ENCODE data around the gene PLA2G12A. TPM values are rescaled to one million over a fixed set of nuclear protein-coding genes. Genes with fewer than 3 reads are reported as not detected.

The PLA2G12A gene
- total and polyA plus RNA-seq, 2 donors (not counting 3 experiments of a cell fraction or from before 2014, with no cell fraction given), result 21.6 to 27.1 TPM

DNA sequence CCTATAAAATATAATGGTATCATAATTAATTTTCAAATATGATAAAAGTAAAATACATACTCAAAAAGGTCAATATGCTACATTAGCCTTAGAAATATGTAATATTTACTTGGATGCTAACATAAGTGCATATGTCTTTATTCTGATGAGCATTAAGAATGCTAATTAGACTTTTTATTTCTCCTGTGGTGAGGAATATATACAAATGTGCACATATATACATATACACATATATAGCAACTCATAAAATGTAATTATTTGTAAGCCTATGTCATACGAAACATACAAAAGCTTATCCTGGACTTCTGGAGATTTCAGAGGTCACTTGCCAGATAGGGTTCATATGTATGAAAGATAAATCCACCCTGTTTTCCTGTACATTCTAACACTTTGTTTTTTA, 11.1 kb downstream of the PLA2G12A start:
- intact Hi-C loops (cut with micrococcal nuclease) (no loop called here), dilution Hi-C loops (cut with MboI; ENCODE audit: extremely low pct_ligation_motif_present, low sequenced_read_pairs) (no loop called here)
- DNase-seq (ENCODE audit: low read depth, low spot score), result no peak
- Histone ChIP-seq H3K4me2 (ENCODE audit: insufficient read depth, low read length) (no peak overlapping the region), H2AFZ (ENCODE audit: low read depth, low read length) (no peak overlapping the region), H3K4me3 (replicated peaks in 1 of 3; ENCODE audit: insufficient read depth in 1 of 3, low read depth in 1 of 3, low read length in 3 of 3) (no peak overlapping the region), H3K27me3 (ENCODE audit: control insufficient read depth in 2 of 2, insufficient read depth in 2 of 2, low read length in 2 of 2) (no peaks in the 10 kb centered on the region), H3K9me3 (replicated peaks; ENCODE audit: control insufficient read depth, insufficient read depth, low read length) (no peaks in the 10 kb centered on the region), H3K27ac (ENCODE audit: insufficient read depth, low read depth, low read length) (no peak overlapping the region), H4K20me1 (replicated peaks; ENCODE audit: control insufficient read depth, extremely low read depth, insufficient read depth, low read length) (no peaks in the 10 kb centered on the region), H3K79me2 (ENCODE audit: control insufficient read depth, insufficient read depth, low read length) (no peaks in the 10 kb centered on the region), H3K36me3 (ENCODE audit: control insufficient read depth in 2 of 2, extremely low read depth in 1 of 2, insufficient read depth in 2 of 2, low read length in 2 of 2) (peaks cover 0 to 2% of the 10 kb centered on the region in 2 experiments), H3K9me1 (replicated peaks; ENCODE audit: control insufficient read depth, extremely low read depth, insufficient read depth, low read length) (no peaks in the 10 kb centered on the region), H3K4me1 (ENCODE audit: control insufficient read depth, extremely low read depth, insufficient read depth, low read length) (no peaks in the 10 kb centered on the region), H3K9ac (replicated peaks; ENCODE audit: extremely low read depth, insufficient read depth, low read length) (no peak overlapping the region)
- no peak for TF ChIP-seq POLR2A (IDR thresholded peaks at IDR 0.05; ENCODE audit: low read depth, low read length)
- TF ChIP-seq JUN (IDR thresholded peaks at IDR 0.05; ENCODE audit: borderline replicate concordance, insufficient read depth, insufficient read length, low read depth), result no peak
- no peak for TF ChIP-seq EZH2 (IDR thresholded peaks at IDR 0.05; ENCODE audit: borderline replicate concordance, low read depth, low read length, severe bottlenecking)
- no peak for TF ChIP-seq GATA2 (IDR thresholded peaks at IDR 0.05; ENCODE audit: insufficient read depth, insufficient read length, low read depth, low read length)
- TF ChIP-seq, protein P1, sequence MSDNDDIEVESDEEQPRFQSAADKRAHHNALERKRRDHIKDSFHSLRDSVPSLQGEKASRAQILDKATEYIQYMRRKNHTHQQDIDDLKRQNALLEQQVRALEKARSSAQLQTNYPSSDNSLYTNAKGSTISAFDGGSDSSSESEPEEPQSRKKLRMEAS (IDR thresholded peaks at IDR 0.05; ENCODE audit: insufficient read depth, insufficient read length), result no peak
- TF ChIP-seq MYC (IDR thresholded peaks at IDR 0.05; ENCODE audit: low read depth, low read length), result no peak
- TF ChIP-seq POLR2AphosphoS5 (IDR thresholded peaks at IDR 0.05; ENCODE audit: insufficient read depth, low read depth, low read length), result no peak
- TF ChIP-seq FOS (IDR thresholded peaks at IDR 0.05; ENCODE audit: borderline replicate concordance, insufficient read depth, low read length), result no peak
- TF ChIP-seq, protein P2, sequence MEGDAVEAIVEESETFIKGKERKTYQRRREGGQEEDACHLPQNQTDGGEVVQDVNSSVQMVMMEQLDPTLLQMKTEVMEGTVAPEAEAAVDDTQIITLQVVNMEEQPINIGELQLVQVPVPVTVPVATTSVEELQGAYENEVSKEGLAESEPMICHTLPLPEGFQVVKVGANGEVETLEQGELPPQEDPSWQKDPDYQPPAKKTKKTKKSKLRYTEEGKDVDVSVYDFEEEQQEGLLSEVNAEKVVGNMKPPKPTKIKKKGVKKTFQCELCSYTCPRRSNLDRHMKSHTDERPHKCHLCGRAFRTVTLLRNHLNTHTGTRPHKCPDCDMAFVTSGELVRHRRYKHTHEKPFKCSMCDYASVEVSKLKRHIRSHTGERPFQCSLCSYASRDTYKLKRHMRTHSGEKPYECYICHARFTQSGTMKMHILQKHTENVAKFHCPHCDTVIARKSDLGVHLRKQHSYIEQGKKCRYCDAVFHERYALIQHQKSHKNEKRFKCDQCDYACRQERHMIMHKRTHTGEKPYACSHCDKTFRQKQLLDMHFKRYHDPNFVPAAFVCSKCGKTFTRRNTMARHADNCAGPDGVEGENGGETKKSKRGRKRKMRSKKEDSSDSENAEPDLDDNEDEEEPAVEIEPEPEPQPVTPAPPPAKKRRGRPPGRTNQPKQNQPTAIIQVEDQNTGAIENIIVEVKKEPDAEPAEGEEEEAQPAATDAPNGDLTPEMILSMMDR (IDR thresholded peaks at IDR 0.05; ENCODE audit: extremely low read depth in 1 of 2, insufficient read depth in 1 of 2, low read depth in 1 of 2, low read length in 2 of 2), result no peak
- POLR2A ChIA-PET, result no interaction called here
- CTCF ChIA-PET, result no interaction called here
- no peak for FAIRE-seq
- no TSS peak for BruUV-seq (replicated peaks)

Data from endothelial cell of umbilical vein (primary cell).